WTC11 (cell line): ENCODE data around the gene CUL1. TPM values are rescaled to one million over a fixed set of nuclear protein-coding genes. Genes with fewer than 3 reads are reported as not detected.

Source experiments
- ATAC-seq: fragments of 200-7000 bp; cut with Tn5 transposase; 2 replicates; pipeline ENCODE4 v1.10.0; 2021; ENCODE audit warnings: mild to moderate bottlenecking, moderate library complexity
- CTCF ChIA-PET: fragments of 300-600 bp; sonication (Branson Sonifier 250); formaldehyde crosslinking; loops from one replicate; lab custom pipeline; 2021; ENCODE audit warnings: antibody characterized with exemption; lab: Charles Lee
- POLR2A ChIA-PET: fragments of 350-600 bp; sonication (Branson Sonifier 250); formaldehyde crosslinking; loops from one replicate; lab custom pipeline; 2021; ENCODE audit warnings: antibody characterized with exemption; lab: Charles Lee
- DNase-seq: peaks from one replicate; pipeline ENCODE4 v3.0.0; 2021; ENCODE audit warnings: low spot score
- H3K27ac Mint-ChIP-seq: 2 replicates; pipeline ENCODE4 v1.8.0; 2021; ENCODE audit warnings: mixed read lengths
- H3K27me3 Mint-ChIP-seq: 2 replicates; pipeline ENCODE4 v1.8.0; 2021; ENCODE audit warnings: low read depth, mild to moderate bottlenecking, moderate library complexity, mixed read lengths
- H3K36me3 Mint-ChIP-seq: 2 replicates; pipeline ENCODE4 v1.8.0; 2021; ENCODE audit warnings: mixed read lengths
- H3K4me1 Mint-ChIP-seq: 2 replicates; pipeline ENCODE4 v1.8.0; 2022; ENCODE audit warnings: mixed read lengths
- H3K4me3 Mint-ChIP-seq: 2 replicates; pipeline ENCODE4 v1.8.0; 2021; ENCODE audit warnings: mild to moderate bottlenecking, moderate library complexity, mixed read lengths
- H3K9me3 Mint-ChIP-seq: 2 replicates; pipeline ENCODE4 v1.8.0; 2021; ENCODE audit warnings: mixed read lengths
- ARID4B ChIP-seq: sonication (generic); formaldehyde crosslinking; IDR thresholded peaks from 2 replicates; pipeline ENCODE4 v1.8.0; 2023; ENCODE audit warnings: missing genetic modification reagents, mild to moderate bottlenecking, borderline replicate concordance
- ATF3 ChIP-seq: sonication (generic); formaldehyde crosslinking; conservative IDR thresholded peaks from 2 replicates; pipeline ENCODE4 v1.8.1; 2022; ENCODE audit warnings: mild to moderate bottlenecking, missing genetic modification reagents
- CTCF ChIP-seq: fragments of 200-600 bp; IDR thresholded peaks from 2 replicates; pipeline ENCODE4 v1.8.0; 2022; ENCODE audit warnings: antibody characterized with exemption
- E2F1 ChIP-seq: sonication (generic); formaldehyde crosslinking; IDR thresholded peaks from 2 replicates; pipeline ENCODE4 v1.8.0; 2022; ENCODE audit warnings: mild to moderate bottlenecking, missing genetic modification reagents
- ELF4 ChIP-seq: sonication (generic); formaldehyde crosslinking; IDR thresholded peaks from 2 replicates; pipeline ENCODE4 v1.8.1; 2022; ENCODE audit warnings: low read depth, mild to moderate bottlenecking, moderate library complexity, missing genetic modification reagents
- FOXK1 ChIP-seq: sonication (generic); formaldehyde crosslinking; IDR thresholded peaks from 2 replicates; pipeline ENCODE4 v1.8.0; 2022; ENCODE audit warnings: mild to moderate bottlenecking, moderate library complexity, missing genetic modification reagents
- GABPB1 ChIP-seq: sonication (generic); formaldehyde crosslinking; IDR thresholded peaks from 2 replicates; pipeline ENCODE4 v1.8.1; 2023; ENCODE audit warnings: mild to moderate bottlenecking, missing genetic modification reagents
- HMGA2 ChIP-seq: fragments of 250-450 bp; sonication (Bioruptor Pico); IDR thresholded peaks from 2 replicates; pipeline ENCODE4 v1.4.0; 2021; ENCODE audit warnings: mild to moderate bottlenecking, moderate library complexity
- MLX ChIP-seq: sonication (generic); formaldehyde crosslinking; IDR thresholded peaks from 2 replicates; pipeline ENCODE4 v1.8.1; 2023; ENCODE audit warnings: mild to moderate bottlenecking, missing genetic modification reagents, moderate library complexity
- NFE2L1 ChIP-seq: sonication (generic); formaldehyde crosslinking; IDR thresholded peaks from 2 replicates; pipeline ENCODE4 v1.8.1; 2023; ENCODE audit warnings: missing genetic modification reagents
- NFYB ChIP-seq: sonication (generic); formaldehyde crosslinking; conservative IDR thresholded peaks from 2 replicates; pipeline ENCODE4 v1.8.0; 2022; ENCODE audit warnings: low read depth, missing genetic modification reagents
- NR1H2 ChIP-seq: sonication (generic); formaldehyde crosslinking; IDR thresholded peaks from 2 replicates; pipeline ENCODE4 v1.9.0; 2021; ENCODE audit warnings: mild to moderate bottlenecking, moderate library complexity, missing genetic modification reagents
- NR2C2 ChIP-seq: sonication (generic); formaldehyde crosslinking; IDR thresholded peaks from 2 replicates; pipeline ENCODE4 v1.8.0; 2022; ENCODE audit warnings: mild to moderate bottlenecking, missing genetic modification reagents
- NR3C1 ChIP-seq: sonication (generic); formaldehyde crosslinking; conservative IDR thresholded peaks from 2 replicates; pipeline ENCODE4 v1.8.1; 2023; ENCODE audit warnings: low read depth, mild to moderate bottlenecking, missing genetic modification reagents
- PRRX2 ChIP-seq: fragments of 250-450 bp; sonication (Bioruptor Pico); IDR thresholded peaks from 2 replicates; pipeline ENCODE4 v1.8.0; 2021; ENCODE audit warnings: mild to moderate bottlenecking
- TP53 ChIP-seq: sonication (generic); formaldehyde crosslinking; IDR thresholded peaks from 2 replicates; pipeline ENCODE4 v1.8.1; 2023; ENCODE audit warnings: mild to moderate bottlenecking, missing genetic modification reagents
- ZNF121 ChIP-seq: sonication (generic); formaldehyde crosslinking; IDR thresholded peaks from 2 replicates; pipeline ENCODE4 v1.8.0; 2023; ENCODE audit warnings: missing genetic modification reagents
- ZNF512 ChIP-seq: sonication (generic); formaldehyde crosslinking; IDR thresholded peaks from 2 replicates; pipeline ENCODE4 v1.8.1; 2022; ENCODE audit warnings: missing genetic modification reagents, borderline replicate concordance
- total RNA-seq: library from RNA; stranded (reverse); gene quantifications from 3 replicates; pipeline ENCODE4 v1.2.3, GENCODE V29; 2021

CUL1 gene
- total RNA-seq, 1 experiment from 2014 or later, result 50.5 TPM

GRCh38 chr7:148789220-148789619, 90.5 kb downstream of the CUL1 start:
- TF ChIP-seq NFE2L1 (CRISPR knock-in tag), result no peak
- TF ChIP-seq PRRX2 (CRISPR knock-in tag), result no peak
- no peak for TF ChIP-seq MLX (CRISPR knock-in tag)
- TF ChIP-seq ZNF121 (CRISPR knock-in tag), result no peak
- TF ChIP-seq NFYB (CRISPR knock-in tag), result no peak
- no peak for TF ChIP-seq TP53 (CRISPR knock-in tag)
- TF ChIP-seq ARID4B (CRISPR knock-in tag), result no peak
- no peak for TF ChIP-seq FOXK1 (CRISPR knock-in tag)
- no peak for TF ChIP-seq HMGA2 (CRISPR knock-in tag)
- no peak for TF ChIP-seq NR1H2 (CRISPR knock-in tag)
- TF ChIP-seq ATF3 (CRISPR knock-in tag), result no peak
- no peak for TF ChIP-seq ELF4 (CRISPR knock-in tag)
- TF ChIP-seq GABPB1 (CRISPR knock-in tag), result no peak
- TF ChIP-seq ZNF512 (CRISPR knock-in tag), result no peak
- no peak for TF ChIP-seq NR3C1
- no peak for TF ChIP-seq CTCF
- no peaks in the 10 kb centered on the region for H3K9me3 Mint-ChIP-seq
- H3K4me1 Mint-ChIP-seq, result no peaks in the 10 kb centered on the region
- CTCF ChIA-PET, result no interaction called here
- POLR2A ChIA-PET, result no interaction called here
- H3K27ac Mint-ChIP-seq, result no peak overlapping the region
- H3K36me3 Mint-ChIP-seq, result peaks cover 84% of the 10 kb centered on the region
- ATAC-seq, result no peak
- H3K4me3 Mint-ChIP-seq, result no peak overlapping the region
- no peaks in the 10 kb centered on the region for H3K27me3 Mint-ChIP-seq
- no peak for DNase-seq

GRCh38 chr7:148790131-148790726, 91.5 kb downstream of the CUL1 start:
- H3K4me1 Mint-ChIP-seq, result no peaks in the 10 kb centered on the region
- ATAC-seq (no peak), DNase-seq (no peak)
- no peak overlapping the region for H3K4me3 Mint-ChIP-seq
- TF ChIP-seq ZNF512 (CRISPR knock-in tag) (no peak), ELF4 (CRISPR knock-in tag) (no peak), NR2C2 (CRISPR knock-in tag) (no peak), E2F1 (no peak)
- H3K27me3 Mint-ChIP-seq, result no peaks in the 10 kb centered on the region
- peaks cover 85% of the 10 kb centered on the region for H3K36me3 Mint-ChIP-seq
- ChIA-PET POLR2A (no interaction called here), CTCF (no interaction called here)
- no peak overlapping the region for H3K27ac Mint-ChIP-seq
- H3K9me3 Mint-ChIP-seq, result peaks cover 3% of the 10 kb centered on the region; the same call in 1 of the 2 replicates
